SKM-1 (cell line): ENCODE results near the gene AMZ1.
"Not testable (repeated sequence)": the region's sequence is repeated elsewhere in the genome, so short reads cannot be mapped to it uniquely, and the experiment has no call there.

Source experiments
- DNase-seq: peaks from one replicate; lab custom pipeline; 2025; ENCODE audit not compliant: unreplicated experiment; lab: John Stamatoyannopoulos, UW

AMZ1 gene

GRCh38 chr7:2709553-2710285 is 21.7 kb downstream of the AMZ1 start:
- DNase-seq: no peak

GRCh38 chr7:2710286-2710655 is 22.3 kb downstream of the AMZ1 start:
- DNase-seq: no peak

- no peak for DNase-seq
Measured at GRCh38 chr7:2710901-2711551, 23.0 kb downstream of the AMZ1 start.

GRCh38 chr7:2711895-2712675 is 24.1 kb downstream of the AMZ1 start:
- no peak for DNase-seq

GRCh38 chr7:2713370-2713769 is 25.4 kb downstream of the AMZ1 start:
- no peak for DNase-seq

GRCh38 chr7:2713978-2714377 is 26.0 kb downstream of the AMZ1 start:
- DNase-seq: no peak

GRCh38 chr7:2714636-2715035 is 26.6 kb downstream of the AMZ1 start:
- DNase-seq: no peak

GRCh38 chr7:2715341-2716231 is 27.6 kb downstream of the AMZ1 start:
- no peak for DNase-seq

- DNase-seq: no peak
Measured at GRCh38 chr7:2716488-2716887, 28.5 kb downstream of the AMZ1 start.

- no peak for DNase-seq
Measured at GRCh38 chr7:2716906-2717292, 28.9 kb downstream of the AMZ1 start.

GRCh38 chr7:2717293-2718261 is 29.6 kb downstream of the AMZ1 start:
- DNase-seq: no peak

GRCh38 chr7:2718296-2718965 is 30.4 kb downstream of the AMZ1 start:
- DNase-seq: no peak

GRCh38 chr7:2719007-2719406 is 31.0 kb downstream of the AMZ1 start:
- DNase-seq: no peak

- no peak for DNase-seq
Measured at GRCh38 chr7:2720024-2720423, 32.0 kb downstream of the AMZ1 start.

GRCh38 chr7:2721842-2722241 is 33.8 kb downstream of the AMZ1 start:
- DNase-seq: no peak

- DNase-seq: no peak
Measured at GRCh38 chr7:2722591-2722990, 34.6 kb downstream of the AMZ1 start.

- no peak for DNase-seq
Measured at GRCh38 chr7:2723138-2723850, 35.3 kb downstream of the AMZ1 start.

- DNase-seq: not testable (repeated sequence)
Measured at GRCh38 chr7:2724036-2724435, 36.0 kb downstream of the AMZ1 start.
